Subcutaneous adipose tissue (tissue), 4 donors: ENCODE results near the gene APLP2. TPM values are rescaled to one million over a fixed set of nuclear protein-coding genes. Genes with fewer than 3 reads are reported as not detected.

ENCODE experiments used
- total RNA-seq, 4 donors: library from RNA; depleted of rRNA; stranded (reverse); fragments of >200 nt; gene quantifications; one replicate each; pipeline ENCODE4 v1.1.0, GENCODE V29; 2016
- TF ChIP-seq, protein P1 (sequence below): fragments of 450-650 bp; IDR thresholded peaks from one replicate; pipeline ENCODE4 v1.5.1; 2016; ENCODE audit warnings: low read depth, mild to moderate bottlenecking, control low read depth, antibody characterized with exemption, moderate library complexity

The APLP2 gene
- total RNA-seq, 4 donors from 2014 or later, result 292 to 926 (median 434) TPM

DNA sequence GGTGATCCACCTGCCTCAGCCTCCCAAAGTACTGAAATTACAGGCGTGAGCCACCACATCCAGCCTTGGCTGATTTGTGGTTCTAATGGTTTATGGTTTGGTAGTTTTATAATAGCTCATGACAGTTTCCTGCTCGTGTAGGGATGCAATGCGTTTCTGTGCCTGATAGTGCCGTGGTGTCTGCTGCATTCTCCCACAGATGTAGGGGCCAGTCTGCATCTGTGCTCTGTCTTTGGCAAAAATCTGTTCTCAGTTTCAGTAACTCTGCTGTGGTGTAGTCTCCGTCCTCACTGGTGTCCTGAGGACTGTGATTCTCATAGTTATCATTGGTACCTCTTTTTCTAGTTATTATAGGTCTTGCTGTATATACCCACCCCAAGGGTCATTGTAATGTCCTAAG lies 106.2 kb downstream of the APLP2 start:
- TF ChIP-seq, protein P1, sequence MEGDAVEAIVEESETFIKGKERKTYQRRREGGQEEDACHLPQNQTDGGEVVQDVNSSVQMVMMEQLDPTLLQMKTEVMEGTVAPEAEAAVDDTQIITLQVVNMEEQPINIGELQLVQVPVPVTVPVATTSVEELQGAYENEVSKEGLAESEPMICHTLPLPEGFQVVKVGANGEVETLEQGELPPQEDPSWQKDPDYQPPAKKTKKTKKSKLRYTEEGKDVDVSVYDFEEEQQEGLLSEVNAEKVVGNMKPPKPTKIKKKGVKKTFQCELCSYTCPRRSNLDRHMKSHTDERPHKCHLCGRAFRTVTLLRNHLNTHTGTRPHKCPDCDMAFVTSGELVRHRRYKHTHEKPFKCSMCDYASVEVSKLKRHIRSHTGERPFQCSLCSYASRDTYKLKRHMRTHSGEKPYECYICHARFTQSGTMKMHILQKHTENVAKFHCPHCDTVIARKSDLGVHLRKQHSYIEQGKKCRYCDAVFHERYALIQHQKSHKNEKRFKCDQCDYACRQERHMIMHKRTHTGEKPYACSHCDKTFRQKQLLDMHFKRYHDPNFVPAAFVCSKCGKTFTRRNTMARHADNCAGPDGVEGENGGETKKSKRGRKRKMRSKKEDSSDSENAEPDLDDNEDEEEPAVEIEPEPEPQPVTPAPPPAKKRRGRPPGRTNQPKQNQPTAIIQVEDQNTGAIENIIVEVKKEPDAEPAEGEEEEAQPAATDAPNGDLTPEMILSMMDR, result no peak

DNA sequence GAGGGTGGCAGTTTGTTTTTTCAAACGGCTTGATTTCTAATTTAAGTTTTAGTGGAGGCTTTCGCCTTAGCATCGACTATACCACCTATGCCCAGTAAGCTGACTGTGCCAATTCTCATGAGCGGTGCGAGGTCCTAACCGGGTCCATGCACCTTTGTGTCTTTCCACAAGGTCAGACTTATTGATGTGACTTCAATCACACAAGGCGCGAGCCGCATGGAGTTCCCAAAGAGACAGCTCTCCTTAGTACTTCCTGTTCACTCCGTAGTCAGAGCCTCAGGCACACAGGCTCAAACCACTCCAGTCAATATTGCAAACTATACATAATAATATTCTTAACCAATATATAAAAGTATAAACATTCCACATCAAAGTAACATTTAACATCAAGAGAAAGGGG lies 108.1 kb downstream of the APLP2 start:
- TF ChIP-seq, protein P1, result no peak

DNA sequence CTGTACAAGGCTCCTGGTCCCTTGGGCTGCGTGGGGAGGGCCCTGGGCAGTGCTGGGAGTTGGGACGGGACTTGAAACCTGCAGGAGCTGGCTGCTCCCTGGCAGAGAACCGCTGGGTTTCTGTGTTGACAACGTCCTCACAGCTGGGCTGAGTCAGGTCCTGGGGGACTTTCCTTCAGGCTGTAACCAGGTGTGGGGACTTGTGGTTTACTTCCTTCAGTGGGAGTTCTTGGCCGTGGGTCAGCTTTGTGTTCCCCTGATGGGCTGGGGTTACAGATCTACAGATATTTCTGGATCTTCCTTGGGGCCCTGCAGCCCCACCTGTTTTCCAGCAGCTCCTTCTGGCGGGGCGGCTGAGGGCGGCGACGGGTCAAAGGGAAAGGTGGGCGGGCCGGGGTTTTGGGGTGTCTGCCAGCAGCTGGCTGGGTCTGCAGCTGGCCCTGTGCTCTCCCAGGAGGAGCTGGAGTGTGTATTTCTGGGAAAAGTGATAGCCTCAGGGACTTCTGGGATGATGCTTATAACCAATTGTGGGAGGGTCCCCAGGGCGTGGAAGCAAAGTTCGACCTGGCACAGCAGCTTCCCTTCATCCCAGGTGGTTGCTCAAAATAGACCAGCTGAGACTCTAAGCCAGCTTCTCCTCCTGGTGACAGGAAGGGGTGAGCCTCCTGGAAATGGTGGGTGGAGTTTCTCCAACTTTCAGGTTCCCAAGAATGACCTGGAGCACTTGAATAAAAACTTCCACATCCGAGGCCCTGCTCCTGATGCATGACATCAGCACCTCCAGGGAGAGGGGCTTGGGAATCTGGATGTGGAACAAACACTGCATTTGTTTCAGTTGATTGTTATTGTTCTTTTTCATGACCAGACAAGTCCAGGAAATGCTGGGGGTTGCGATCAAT lies 109.0 kb downstream of the APLP2 start:
- TF ChIP-seq, protein P1, result no peak

DNA sequence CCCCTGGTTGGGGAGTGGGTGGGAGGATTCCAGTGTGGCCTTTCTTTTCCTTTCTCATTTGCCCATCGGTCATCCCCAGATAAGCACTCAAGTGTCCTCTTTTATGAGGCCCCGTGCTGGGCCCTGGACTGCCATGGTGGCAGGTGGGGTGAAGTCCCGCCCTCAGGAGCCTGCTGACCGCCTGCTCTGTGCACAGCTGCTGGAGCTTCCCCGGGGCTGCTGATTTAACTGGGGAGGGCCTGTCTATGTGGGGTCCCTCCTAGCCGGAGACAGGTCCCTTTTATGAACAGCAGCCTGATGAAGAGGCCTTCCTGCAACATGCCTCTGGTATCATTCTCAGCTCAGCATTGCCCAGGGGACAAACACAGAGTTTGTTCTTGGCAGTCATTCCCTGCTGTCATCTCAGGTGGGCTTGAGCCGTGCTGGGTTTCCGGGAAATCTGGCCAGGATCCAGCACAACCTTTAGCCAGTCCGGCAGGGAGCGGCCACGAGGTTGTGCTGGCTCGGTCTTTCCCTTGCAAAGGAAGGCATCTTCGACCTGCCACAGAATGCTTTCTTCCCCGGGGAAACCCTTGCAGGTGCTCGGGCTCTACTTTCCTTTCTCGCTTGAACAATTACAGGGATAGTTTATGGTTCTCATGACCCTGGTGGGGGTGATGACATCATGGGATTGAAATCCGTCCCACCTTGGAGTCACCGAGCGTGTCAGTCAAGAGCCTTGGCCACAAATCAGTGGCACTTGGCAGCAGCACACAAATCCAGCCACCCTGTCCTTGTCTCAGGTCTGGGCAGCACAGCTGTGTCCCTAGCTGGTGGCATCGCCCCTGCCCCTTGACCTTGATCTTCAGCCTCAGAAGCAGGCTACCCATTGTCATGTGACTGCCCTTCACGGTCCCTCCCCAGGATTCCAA lies 110.0 kb downstream of the APLP2 start:
- TF ChIP-seq, protein P1, result no peak

DNA sequence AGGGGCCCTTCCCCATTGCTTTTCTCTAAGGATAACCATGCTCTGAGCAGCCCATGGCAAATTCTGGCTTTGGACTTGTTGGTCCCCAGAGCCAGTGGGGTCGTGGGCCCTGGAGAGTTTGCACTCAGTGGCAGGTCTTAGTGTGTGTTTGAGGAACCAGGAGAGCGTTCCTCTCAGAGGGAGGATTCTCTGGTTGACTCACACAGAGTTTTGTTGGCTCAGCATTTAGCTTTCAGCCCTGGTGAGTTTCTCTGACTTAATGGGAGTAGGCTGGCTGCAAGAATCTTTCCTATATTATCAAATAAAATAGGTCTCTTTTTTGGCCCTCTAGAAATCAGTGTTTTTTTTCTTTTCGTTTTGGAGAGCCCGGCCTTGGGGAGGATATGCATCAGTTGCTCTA lies 110.8 kb downstream of the APLP2 start:
- TF ChIP-seq, protein P1, result no peak

DNA sequence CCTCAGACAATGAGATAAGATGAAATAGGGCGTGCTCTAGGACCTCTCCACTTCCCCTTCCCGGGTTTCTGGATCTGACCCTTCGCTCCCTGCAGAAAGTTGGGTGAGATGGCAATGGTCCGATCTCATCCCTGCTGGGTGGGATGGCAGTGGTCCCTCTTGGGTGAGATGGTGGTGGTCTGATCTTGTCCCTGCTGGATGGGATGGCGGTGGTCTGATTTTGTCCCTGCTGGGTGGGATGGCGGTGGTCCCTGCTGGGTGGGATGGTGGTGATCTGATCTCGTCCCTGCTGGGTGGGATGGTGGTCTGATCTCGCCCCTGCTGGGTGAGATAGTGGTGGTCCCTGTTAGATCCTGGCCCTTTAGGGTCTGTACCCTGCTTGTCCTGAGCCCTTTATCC lies 111.2 kb downstream of the APLP2 start:
- TF ChIP-seq, protein P1, result no peak
